Heart right ventricle (tissue), 16 donors: Measurements from ENCODE around the gene BYSL. TPM values are rescaled to one million over a fixed set of nuclear protein-coding genes. Genes with fewer than 3 reads are reported as not detected.
"Not testable (repeated sequence)": the region's sequence is repeated elsewhere in the genome, so short reads cannot be mapped to it uniquely, and the experiment has no call there.

Experiments
- ATAC-seq, 8 donors: fragments of 200-7000 bp; cut with Tn5 transposase; one replicate each; pipeline ENCODE4 v1.9.1; 2020; ENCODE audit warnings: mild to moderate bottlenecking in 8 of 8, moderate library complexity in 8 of 8, moderate number of reproducible peaks in 1 of 8
- DNase-seq, 2 donors: peaks; one replicate each; pipeline ENCODE4 v3.0.0-alpha.2; 2020
- H3K27ac ChIP-seq, 10 donors: fragments of 200-600 bp; sonication (generic) in 2 of 10; one replicate each; pipeline versions ENCODE4 v1.5.0 to v1.8.0; 2020 to 2022; ENCODE audit warnings: mild to moderate bottlenecking in 3 of 10
- H3K27me3 ChIP-seq, 7 donors: fragments of 200-600 bp; one replicate each; pipeline ENCODE4 v1.8.0; 2021 to 2022; ENCODE audit warnings: mild to moderate bottlenecking in 2 of 7
- H3K36me3 ChIP-seq, 9 donors: fragments of 200-600 bp; sonication (generic) in 1 of 9; one replicate each; pipeline versions ENCODE4 v1.5.0 to v1.8.0; 2020 to 2022; ENCODE audit warnings: mild to moderate bottlenecking in 2 of 9
- H3K4me1 ChIP-seq, 9 donors: fragments of 200-600 bp; sonication (generic) in 1 of 9; one replicate each; pipeline versions ENCODE4 v1.5.0 to v1.8.0; 2020 to 2022; ENCODE audit warnings: mild to moderate bottlenecking in 4 of 9
- H3K4me3 ChIP-seq, 10 donors: fragments of 200-600 bp; sonication (generic) in 2 of 10; one replicate each; pipeline versions ENCODE4 v1.5.0 to v1.8.0; 2020 to 2022; ENCODE audit warnings: mild to moderate bottlenecking in 7 of 10, moderate library complexity in 2 of 10
- H3K9me3 ChIP-seq, 11 donors: fragments of 200-600 bp in 10 of 11; sonication (generic) in 2 of 11; one replicate each; pipeline versions ENCODE4 v1.5.0 to v1.8.0; 2013 to 2022; ENCODE audit warnings: mild to moderate bottlenecking in 2 of 11, control low read depth in 1 of 11, moderate library complexity in 1 of 11
- WGBS, 2 donors: extraction: QIAGEN DNeasy Blood & Tissue Kit; methylation state at CpG; one replicate each; pipeline ENCODE4 v1.1.7; 2013; ENCODE audit warnings: inconsistent platforms in 1 of 2; 5-methylcytosine and 5-hydroxymethylcytosine counted together
- intact Hi-C, 10 donors: fragments of 100-400 bp; cut with DNase I; formaldehyde crosslinking; loops; one replicate each; pipeline versions ENCODE4 v1.11.1 to v1.14.2; 2022
- polyA plus RNA-seq, 2 donors: library from polyadenylated mRNA; stranded (reverse); fragments of 200-250 nt; gene quantifications; one replicate each; pipeline ENCODE4 v1.2.3, GENCODE V29; 2013
- total RNA-seq, 10 donors: library from RNA; stranded (reverse); fragmentation: NEBNext Ultra II Directional in 3 of 10; extraction: Animal tissue kit (Norgen Biotek cat#: 25700) in 3 of 10; gene quantifications; one replicate each; pipeline versions ENCODE4 v1.2.1 to v1.2.4, GENCODE V29; 2021 to 2023
- TF ChIP-seq, protein P1 (sequence below), 9 donors: fragments of 200-600 bp; sonication (generic) in 2 of 9; IDR thresholded peaks; one replicate each; pipeline versions ENCODE4 v1.5.0 to v1.8.0; 2021 to 2022; ENCODE audit warnings: antibody characterized with exemption in 9 of 9, mild to moderate bottlenecking in 5 of 9, moderate library complexity in 1 of 9
- donor health status: Arrhythmogenic right ventricular cardiomyopathy.
- donor health status: ischemic (EF 13 %, LVEDD 7.1; RV severe dilation, severe dysfunction).
- donor health status: healthy with polysubstance abuse.
- donor health status: DM: no; HTN: yes; CAD: no.
- donor health status: DM: no; HTN: no; CAD: no.
- donor health status: ischemic (EF 25% LVEDD 6.9; RV normal size, moderate dysfunction).
- donor health status: ischemic (EF 25% LVEDD 5.7; RV mildly dilated, moderate dysfunction).
- donor health status: healthy.
- donor health status: DM: yes; HTN: yes; CAD: no.
- donor health status: Ischemic cardiomyopathy.
- donor health status: ischemic (EF 35%, LVEDD 5.7; RV mildly dilated, moderate dysfunction).
- donor health status: nonischemic (EF 11% LVEDD 7.7; RV severe dilation, severe dysfunction).
- donor health status: DM: yes; HTN: yes; CAD: no.
- donor health status: PGD.
- donor health status: ischemic (EF 29% LVEDD 5.4; RV normal size, mild dysfunction).
- donor health status: nonischemic (EF 23%, LVEDD 6.1; RV moderate dilation, normal function).

Gene BYSL
- total and polyA plus RNA-seq, 12 donors = 4.3 to 20.0 (median 9.9) TPM

DNA sequence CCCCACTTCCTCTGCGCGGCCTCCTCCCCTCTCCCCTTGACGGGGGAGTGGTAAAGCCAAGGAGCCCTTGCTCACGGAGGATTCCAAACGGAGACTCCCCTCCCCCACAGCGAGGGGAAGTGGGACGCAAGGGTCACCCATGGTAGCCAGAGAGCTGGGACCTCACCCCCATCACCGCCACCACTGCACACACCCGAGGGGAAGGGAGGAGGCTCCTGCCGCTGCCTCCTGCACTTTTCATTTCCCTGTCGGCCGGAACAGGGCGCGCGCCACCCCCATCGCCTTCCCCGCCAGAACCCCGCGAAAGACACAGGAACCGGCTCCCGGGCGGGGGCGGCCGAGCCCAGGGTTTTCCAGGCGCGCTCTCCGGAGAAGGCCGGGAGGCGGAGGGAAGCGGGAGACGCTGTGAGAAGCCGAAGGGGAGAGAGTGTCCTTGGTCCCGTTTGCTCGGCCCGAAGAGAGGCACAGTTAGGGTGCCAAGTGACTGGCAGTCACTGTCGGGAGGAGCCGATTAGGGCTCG, 19.5 kb downstream of the BYSL start:
- Histone ChIP-seq H3K4me3 (peak overlapping the region; percentile 57 to 99 (median 92)), H3K27me3 (no peaks in the 10 kb centered on the region), H3K36me3 (peaks cover 0 to 26% (median 3%) of the 10 kb centered on the region in 9 donors), H3K4me1 (peaks cover 26 to 66% (median 55%) of the 10 kb centered on the region in 9 donors), H3K9me3 (no peaks in the 10 kb centered on the region), H3K27ac (peak overlapping the region; percentile 38 to 94 (median 88))
- ATAC-seq (peak; percentile 16 to 70 (median 50)), DNase-seq (peak; percentile 65 to 66)
- 0% methylated on average over 35 to 38 of the region's 38 CpGs for WGBS, 2 donors
- TF ChIP-seq, protein P1, sequence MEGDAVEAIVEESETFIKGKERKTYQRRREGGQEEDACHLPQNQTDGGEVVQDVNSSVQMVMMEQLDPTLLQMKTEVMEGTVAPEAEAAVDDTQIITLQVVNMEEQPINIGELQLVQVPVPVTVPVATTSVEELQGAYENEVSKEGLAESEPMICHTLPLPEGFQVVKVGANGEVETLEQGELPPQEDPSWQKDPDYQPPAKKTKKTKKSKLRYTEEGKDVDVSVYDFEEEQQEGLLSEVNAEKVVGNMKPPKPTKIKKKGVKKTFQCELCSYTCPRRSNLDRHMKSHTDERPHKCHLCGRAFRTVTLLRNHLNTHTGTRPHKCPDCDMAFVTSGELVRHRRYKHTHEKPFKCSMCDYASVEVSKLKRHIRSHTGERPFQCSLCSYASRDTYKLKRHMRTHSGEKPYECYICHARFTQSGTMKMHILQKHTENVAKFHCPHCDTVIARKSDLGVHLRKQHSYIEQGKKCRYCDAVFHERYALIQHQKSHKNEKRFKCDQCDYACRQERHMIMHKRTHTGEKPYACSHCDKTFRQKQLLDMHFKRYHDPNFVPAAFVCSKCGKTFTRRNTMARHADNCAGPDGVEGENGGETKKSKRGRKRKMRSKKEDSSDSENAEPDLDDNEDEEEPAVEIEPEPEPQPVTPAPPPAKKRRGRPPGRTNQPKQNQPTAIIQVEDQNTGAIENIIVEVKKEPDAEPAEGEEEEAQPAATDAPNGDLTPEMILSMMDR (IDR thresholded peaks at IDR 0.05) = peak in 2 of 9 donors; percentile 5 to 19
- intact Hi-C loops = loop anchor here in 6 of 10 donors (2.0 to 5.0 kb wide), 3 partner anchors 101 to 154 kb away; partner anchors contain the start of gene TOMM6 (in 2 of the 6)

DNA sequence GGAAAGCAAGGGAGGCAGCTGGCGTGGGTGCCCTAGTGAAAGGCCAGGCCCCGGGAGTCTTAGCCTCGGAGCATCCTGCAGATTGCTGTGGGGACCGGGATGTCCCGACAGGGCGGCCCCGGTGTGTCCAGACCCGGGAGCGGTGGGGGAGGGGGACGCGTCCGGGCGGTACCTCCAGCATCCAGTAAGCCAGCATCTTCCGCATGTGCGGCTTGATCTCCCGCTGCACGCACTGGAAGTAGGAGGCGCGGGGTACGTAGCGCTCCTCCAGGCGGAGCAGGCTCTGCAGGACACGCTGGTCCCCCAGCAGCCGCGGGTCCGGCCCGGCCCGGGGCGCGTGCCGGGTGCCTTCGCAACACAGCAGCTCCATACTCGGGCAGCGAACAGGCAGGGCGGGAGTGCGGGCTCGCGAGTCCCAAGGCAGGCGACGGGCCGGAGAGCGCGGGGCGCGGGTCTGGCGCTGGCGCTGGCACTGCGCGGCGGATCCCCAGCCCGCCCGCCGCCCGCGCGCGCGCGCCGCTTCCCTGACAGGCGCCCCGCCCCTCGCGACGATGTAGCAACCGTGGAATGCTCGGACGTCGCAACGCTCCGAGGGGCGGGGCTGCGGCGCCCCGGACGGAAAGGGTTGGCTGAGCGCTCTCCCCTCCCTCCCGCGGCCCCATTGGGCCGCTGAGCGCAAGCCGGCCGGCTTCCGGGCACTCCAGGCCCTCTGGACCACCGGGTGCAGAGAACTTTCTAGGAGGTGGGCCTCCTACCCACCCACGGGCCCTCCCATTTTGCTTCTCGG, 20.2 kb downstream of the BYSL start, which contains the start of gene CCND3:
Gene CCND3, minus strand, starts transcription at position 529 of the 787 bp plus-strand sequence. Its CDS starts 159 bp downstream, at position 370.
- peaks cover 0 to 21% (median 0%) of the 10 kb centered on the region in 9 donors for H3K36me3 ChIP-seq
- no peaks in the 10 kb centered on the region for H3K27me3 ChIP-seq
- H3K4me3 ChIP-seq = peak within 1 kb of the TSS; percentile 57 to 99 (median 92)
- TF ChIP-seq, protein P1 (IDR thresholded peaks at IDR 0.05) = peak in 2 of 9 donors; percentile 7 to 9
- no peaks in the 10 kb centered on the region for H3K9me3 ChIP-seq
- peaks cover 26 to 60% (median 49%) of the 10 kb centered on the region in 9 donors for H3K4me1 ChIP-seq
- WGBS, 2 donors = 0% methylated on average over 47 to 87 of the region's 87 CpGs
- H3K27ac ChIP-seq = peak within 1 kb of the TSS; percentile 38 to 94 (median 88)
- DNase-seq (peak; percentile 93 to 95), ATAC-seq (peak; percentile 91 to 95 (median 93))
- intact Hi-C loops = loop anchor here in 6 of 10 donors (2.0 to 5.0 kb wide), 3 partner anchors 101 to 154 kb away; partner anchors contain the start of gene TOMM6 (in 2 of the 6)

DNA sequence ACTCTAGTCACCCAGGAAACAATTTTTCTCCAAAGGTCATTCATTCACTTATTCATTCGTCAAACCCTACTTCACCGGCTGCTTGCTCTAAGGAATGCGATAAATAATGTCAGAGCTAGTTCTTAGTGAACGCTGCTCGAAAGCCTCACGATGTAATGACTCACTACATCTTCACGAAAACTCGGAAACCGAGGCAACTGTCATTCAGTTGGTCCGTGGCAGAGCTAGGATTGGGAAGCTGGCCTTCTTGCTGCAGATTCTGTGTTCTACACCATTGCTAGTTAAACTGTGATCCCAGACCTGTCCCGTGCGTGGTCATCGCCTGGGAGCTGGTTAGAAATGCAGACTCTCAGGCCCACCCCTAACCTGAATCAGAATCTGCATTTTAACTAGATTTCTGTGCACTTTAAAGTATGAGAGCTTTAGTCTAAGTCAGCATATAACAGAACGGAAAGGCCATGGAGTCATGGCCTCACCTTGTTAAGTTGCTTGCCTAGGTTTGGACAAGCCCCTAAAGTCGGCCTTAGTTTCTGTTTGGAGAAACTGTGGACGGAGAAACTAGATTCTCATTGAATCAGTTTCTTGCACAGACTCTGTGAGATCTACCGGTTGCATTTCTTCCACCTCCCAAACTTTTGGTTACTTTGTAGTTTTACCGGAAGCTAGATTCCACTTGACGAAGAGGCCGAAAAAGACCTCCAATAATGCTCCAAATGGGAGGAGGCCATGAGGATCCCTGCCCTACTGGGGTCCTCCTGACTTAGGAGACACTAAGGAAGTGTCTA, 21.0 kb downstream of the BYSL start:
- Histone ChIP-seq H3K27me3 (no peaks in the 10 kb centered on the region), H3K27ac (peak overlapping the region in 9 of 10 donors; percentile 79 to 94 (median 88)), H3K4me1 (peaks cover 26 to 52% (median 41%) of the 10 kb centered on the region in 9 donors), H3K36me3 (peaks cover 0 to 13% (median 0%) of the 10 kb centered on the region in 9 donors), H3K9me3 (no peaks in the 10 kb centered on the region), H3K4me3 (peak overlapping the region; percentile 57 to 99 (median 92))
- TF ChIP-seq, protein P1 (IDR thresholded peaks at IDR 0.05) = no peak
- DNase-seq = no peak
- ATAC-seq = no peak
- intact Hi-C loops = loop anchor here in 4 of 10 donors (5.0 kb wide), 2 partner anchors 100 to 155 kb away; partner anchors contain the start of gene TOMM6 (in 2 of the 4)
- 44% methylated on average over 20 of the region's 20 CpGs for WGBS, 2 donors

DNA sequence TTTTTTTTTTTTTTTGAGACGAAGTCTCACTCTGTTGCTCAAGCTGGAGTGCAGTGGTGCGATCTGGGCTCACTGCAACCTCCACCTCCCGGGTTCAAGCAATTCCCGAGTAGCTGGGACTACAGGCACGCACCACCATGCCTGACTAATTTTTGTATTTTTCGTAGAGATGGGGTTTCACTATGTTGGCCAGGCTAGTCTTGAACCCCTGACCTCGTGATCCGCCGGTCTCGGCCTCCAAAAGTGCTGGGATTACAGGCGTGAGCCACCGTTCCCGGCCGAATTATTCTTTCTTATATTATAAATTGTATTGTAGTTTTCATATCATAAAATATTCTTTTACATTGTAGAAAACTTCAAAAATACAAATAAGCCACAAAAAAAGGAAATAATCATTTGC, 21.6 kb downstream of the BYSL start:
- H3K27me3 ChIP-seq, H3K36me3 ChIP-seq, H3K4me3 ChIP-seq, DNase-seq, H3K9me3 ChIP-seq, ATAC-seq: not testable (repeated sequence)
- intact Hi-C loops = loop anchor here in 4 of 10 donors (5.0 kb wide), 2 partner anchors 99 to 156 kb away; partner anchors contain the start of gene TOMM6 (in 2 of the 4)
- Histone ChIP-seq H3K27ac (peak overlapping the region in 2 of 10 donors; percentile 90 to 94), H3K4me1 (peaks cover 23 to 46% (median 35%) of the 10 kb centered on the region in 9 donors)
- 95 to 96% methylated on average over 14 of the region's 14 CpGs for WGBS, 2 donors
